ENCODE data around the gene DCAF7.

DCAF7 gene

GRCh38 chr17:63533433-63534077 is 16.7 kb upstream of the DCAF7 start:
- TF ChIP-seq GATA2 (IDR thresholded peaks at IDR 0.05; ENCODE audit: low read depth, low read length) = no peak
- no peak for TF ChIP-seq GATA3 (IDR thresholded peaks at IDR 0.05; ENCODE audit: low read depth, low read length)

- TF ChIP-seq GATA3 (IDR thresholded peaks at IDR 0.05; ENCODE audit: low read depth, low read length) = no peak
- TF ChIP-seq GATA2 (IDR thresholded peaks at IDR 0.05; ENCODE audit: low read depth, low read length) = no peak
Measured at GRCh38 chr17:63534078-63534570, 16.2 kb upstream of the DCAF7 start.

- no peak for TF ChIP-seq GATA2 (IDR thresholded peaks at IDR 0.05; ENCODE audit: low read depth, low read length)
- TF ChIP-seq GATA3 (IDR thresholded peaks at IDR 0.05; ENCODE audit: low read depth, low read length) = no peak
Measured at GRCh38 chr17:63534816-63535455, 15.3 kb upstream of the DCAF7 start.

- TF ChIP-seq GATA3 (IDR thresholded peaks at IDR 0.05; ENCODE audit: low read depth, low read length) = no peak
- no peak for TF ChIP-seq GATA2 (IDR thresholded peaks at IDR 0.05; ENCODE audit: low read depth, low read length)
Measured at GRCh38 chr17:63535640-63536039, 14.6 kb upstream of the DCAF7 start.

GRCh38 chr17:63537001-63537400 is 13.3 kb upstream of the DCAF7 start:
- TF ChIP-seq GATA3 (IDR thresholded peaks at IDR 0.05; ENCODE audit: low read depth, low read length) = no peak
- no peak for TF ChIP-seq GATA2 (IDR thresholded peaks at IDR 0.05; ENCODE audit: low read depth, low read length)

- TF ChIP-seq GATA2 (IDR thresholded peaks at IDR 0.05; ENCODE audit: low read depth, low read length) = no peak
- TF ChIP-seq GATA3 (IDR thresholded peaks at IDR 0.05; ENCODE audit: low read depth, low read length) = no peak
Measured at GRCh38 chr17:63537991-63538692, 12.1 kb upstream of the DCAF7 start.

- no peak for TF ChIP-seq GATA3 (IDR thresholded peaks at IDR 0.05; ENCODE audit: low read depth, low read length)
- no peak for TF ChIP-seq GATA2 (IDR thresholded peaks at IDR 0.05; ENCODE audit: low read depth, low read length)
Measured at GRCh38 chr17:63538693-63539595, 11.3 kb upstream of the DCAF7 start.

GRCh38 chr17:63540590-63540989 is 9.7 kb upstream of the DCAF7 start:
- TF ChIP-seq GATA3 (IDR thresholded peaks at IDR 0.05; ENCODE audit: low read depth, low read length) (no peak), GATA2 (IDR thresholded peaks at IDR 0.05; ENCODE audit: low read depth, low read length) (no peak)

GRCh38 chr17:63542218-63542545 is 8.1 kb upstream of the DCAF7 start:
- no peak for TF ChIP-seq GATA2 (IDR thresholded peaks at IDR 0.05; ENCODE audit: low read depth, low read length)
- TF ChIP-seq GATA3 (IDR thresholded peaks at IDR 0.05; ENCODE audit: low read depth, low read length) = no peak

GRCh38 chr17:63542942-63543821 is 7.1 kb upstream of the DCAF7 start:
- TF ChIP-seq GATA3 (IDR thresholded peaks at IDR 0.05; ENCODE audit: low read depth, low read length) = no peak
- TF ChIP-seq GATA2 (IDR thresholded peaks at IDR 0.05; ENCODE audit: low read depth, low read length) = no peak

- no peak for TF ChIP-seq GATA3 (IDR thresholded peaks at IDR 0.05; ENCODE audit: low read depth, low read length)
- TF ChIP-seq GATA2 (IDR thresholded peaks at IDR 0.05; ENCODE audit: low read depth, low read length) = no peak
Measured at GRCh38 chr17:63543822-63544420, 6.4 kb upstream of the DCAF7 start.

GRCh38 chr17:63544467-63545301 is 5.6 kb upstream of the DCAF7 start:
- TF ChIP-seq GATA2 (IDR thresholded peaks at IDR 0.05; ENCODE audit: low read depth, low read length) = no peak
- no peak for TF ChIP-seq GATA3 (IDR thresholded peaks at IDR 0.05; ENCODE audit: low read depth, low read length)
